ENCODE measurements around the gene ATP2B3.

Gene ATP2B3

GRCh38 chrX:153477364-153477857 is 40.0 kb upstream of the ATP2B3 start:
- Histone ChIP-seq H3K4me2 (ENCODE audit: low read length) (no peak overlapping the region), H3K27ac (ENCODE audit: low read depth, low read length, poor library complexity, severe bottlenecking) (no peak overlapping the region), H3K27me3 (ENCODE audit: insufficient read depth, low read length) (no peaks in the 10 kb centered on the region), H3K4me3 (ENCODE audit: low read depth, low read length, poor library complexity, severe bottlenecking) (no peak overlapping the region), H3K4me1 (ENCODE audit: insufficient read depth, low read length, severe bottlenecking) (peaks cover 11% of the 10 kb centered on the region), H3K9me2 (ENCODE audit: low read depth, low read length) (no peaks in the 10 kb centered on the region), H3K79me2 (ENCODE audit: insufficient read depth, low read length) (no peaks in the 10 kb centered on the region), H3K9ac (ENCODE audit: low read length) (no peak overlapping the region), H4K20me1 (ENCODE audit: insufficient read depth, low read length) (no peaks in the 10 kb centered on the region), H3K36me3 (ENCODE audit: insufficient read depth, low read length) (no peaks in the 10 kb centered on the region), H3F3A (ENCODE audit: insufficient read depth, low read length) (no peaks in the 10 kb centered on the region), H3K9me3 (ENCODE audit: low read length) (no peaks in the 10 kb centered on the region), H2AFZ (ENCODE audit: low read length) (no peak overlapping the region)
- no peak for TF ChIP-seq EZH2 (IDR thresholded peaks at IDR 0.05; ENCODE audit: borderline replicate concordance, low read length)
- no peak for TF ChIP-seq CTCF (IDR thresholded peaks at IDR 0.05; ENCODE audit: low read length)

- H3K4me1 ChIP-seq (ENCODE audit: insufficient read depth, low read length, severe bottlenecking), result peaks cover 11% of the 10 kb centered on the region
- no peak overlapping the region for H2AFZ ChIP-seq (ENCODE audit: low read length)
- TF ChIP-seq CTCF (IDR thresholded peaks at IDR 0.05; ENCODE audit: low read length), result no peak
- TF ChIP-seq EZH2 (IDR thresholded peaks at IDR 0.05; ENCODE audit: borderline replicate concordance, low read length), result no peak
- H4K20me1 ChIP-seq (ENCODE audit: insufficient read depth, low read length), result no peaks in the 10 kb centered on the region
- H3K27me3 ChIP-seq (ENCODE audit: insufficient read depth, low read length), result no peaks in the 10 kb centered on the region
- no peak overlapping the region for H3K4me2 ChIP-seq (ENCODE audit: low read length)
- no peaks in the 10 kb centered on the region for H3K9me2 ChIP-seq (ENCODE audit: low read depth, low read length)
- H3K9me3 ChIP-seq (ENCODE audit: low read length), result no peaks in the 10 kb centered on the region
- no peak overlapping the region for H3K27ac ChIP-seq (ENCODE audit: low read depth, low read length, poor library complexity, severe bottlenecking)
- no peaks in the 10 kb centered on the region for H3K79me2 ChIP-seq (ENCODE audit: insufficient read depth, low read length)
- no peaks in the 10 kb centered on the region for H3K36me3 ChIP-seq (ENCODE audit: insufficient read depth, low read length)
- no peak overlapping the region for H3K9ac ChIP-seq (ENCODE audit: low read length)
- H3F3A ChIP-seq (ENCODE audit: insufficient read depth, low read length), result no peaks in the 10 kb centered on the region
- H3K4me3 ChIP-seq (ENCODE audit: low read depth, low read length, poor library complexity, severe bottlenecking), result no peak overlapping the region
Measured at GRCh38 chrX:153477901-153478300, 39.5 kb upstream of the ATP2B3 start.

- no peak for TF ChIP-seq CTCF (IDR thresholded peaks at IDR 0.05; ENCODE audit: low read length)
- TF ChIP-seq EZH2 (IDR thresholded peaks at IDR 0.05; ENCODE audit: borderline replicate concordance, low read length), result no peak
- H3K4me3 ChIP-seq (ENCODE audit: low read depth, low read length, poor library complexity, severe bottlenecking), result no peak overlapping the region
- no peak overlapping the region for H3K9ac ChIP-seq (ENCODE audit: low read length)
- H3K4me1 ChIP-seq (ENCODE audit: insufficient read depth, low read length, severe bottlenecking), result peaks cover 11% of the 10 kb centered on the region
- no peaks in the 10 kb centered on the region for H3K36me3 ChIP-seq (ENCODE audit: insufficient read depth, low read length)
- H3F3A ChIP-seq (ENCODE audit: insufficient read depth, low read length), result no peaks in the 10 kb centered on the region
- no peak overlapping the region for H2AFZ ChIP-seq (ENCODE audit: low read length)
- no peaks in the 10 kb centered on the region for H3K27me3 ChIP-seq (ENCODE audit: insufficient read depth, low read length)
- H3K4me2 ChIP-seq (ENCODE audit: low read length), result no peak overlapping the region
- no peaks in the 10 kb centered on the region for H4K20me1 ChIP-seq (ENCODE audit: insufficient read depth, low read length)
- H3K79me2 ChIP-seq (ENCODE audit: insufficient read depth, low read length), result no peaks in the 10 kb centered on the region
- no peaks in the 10 kb centered on the region for H3K9me3 ChIP-seq (ENCODE audit: low read length)
- no peak overlapping the region for H3K27ac ChIP-seq (ENCODE audit: low read depth, low read length, poor library complexity, severe bottlenecking)
- no peaks in the 10 kb centered on the region for H3K9me2 ChIP-seq (ENCODE audit: low read depth, low read length)
Measured at GRCh38 chrX:153478746-153479145, 38.7 kb upstream of the ATP2B3 start.

All from OCI-LY1 (cell line).